Measurements from ENCODE around the gene ZNF512.
A peak's percentile ranks its signal among the peaks of the same experiment; 100 is the strongest.
"Not testable (repeated sequence)": the region's sequence is repeated elsewhere in the genome, so short reads cannot be mapped to it uniquely, and the experiment has no call there.

Gene ZNF512

GRCh38 chr2:27582695-27583389 lies at the start of gene ZNF512:
ZNF512 (plus strand) TSS chr2:27583042; CDS start chr2:27583113, 71 bp downstream.
- peak; percentile 97 to 98 for DNase-seq

GRCh38 chr2:27537287-27537686 lies 45.6 kb upstream of the ZNF512 start:
- DNase-seq: no peak

- DNase-seq: not testable (repeated sequence)
These were observed 43.9 kb upstream of the ZNF512 start for GRCh38 chr2:27538839-27539450.

GRCh38 chr2:27539649-27540048 lies 43.2 kb upstream of the ZNF512 start:
- not testable (repeated sequence) for DNase-seq

GRCh38 chr2:27544143-27544821 lies 38.6 kb upstream of the ZNF512 start:
- DNase-seq: no peak

- no peak for DNase-seq
These were observed 37.3 kb upstream of the ZNF512 start for GRCh38 chr2:27545348-27546141.

- DNase-seq: no peak
These were observed 33.5 kb upstream of the ZNF512 start for GRCh38 chr2:27549303-27549702.

GRCh38 chr2:27551514-27551913 lies 31.3 kb upstream of the ZNF512 start:
- DNase-seq: no peak

- no peak for DNase-seq
These were observed 29.9 kb upstream of the ZNF512 start for GRCh38 chr2:27552941-27553340.

GRCh38 chr2:27554451-27554850 lies 28.4 kb upstream of the ZNF512 start:
- not testable (repeated sequence) for DNase-seq

- no peak for DNase-seq
These were observed 23.6 kb upstream of the ZNF512 start for GRCh38 chr2:27559228-27559627.

GRCh38 chr2:27561060-27561459 lies 21.8 kb upstream of the ZNF512 start:
- no peak for DNase-seq

GRCh38 chr2:27566628-27567027 lies 16.2 kb upstream of the ZNF512 start:
- DNase-seq: no peak

- DNase-seq: no peak
These were observed 13.4 kb upstream of the ZNF512 start for GRCh38 chr2:27569398-27569797.

GRCh38 chr2:27571197-27571596 lies 11.6 kb upstream of the ZNF512 start:
- DNase-seq: no peak

- DNase-seq: no peak
These were observed 11.2 kb upstream of the ZNF512 start for GRCh38 chr2:27571681-27572080.

GRCh38 chr2:27572439-27572838 lies 10.4 kb upstream of the ZNF512 start:
- DNase-seq: no peak

- DNase-seq: no peak
These were observed 9.8 kb upstream of the ZNF512 start for GRCh38 chr2:27572998-27573429.

GRCh38 chr2:27573452-27573851 lies 9.4 kb upstream of the ZNF512 start:
- DNase-seq: no peak

- no peak for DNase-seq
These were observed 1.3 kb upstream of the ZNF512 start for GRCh38 chr2:27581417-27582128.

- no peak for DNase-seq
These were observed 630 bp upstream of the ZNF512 start for GRCh38 chr2:27582129-27582694.

- DNase-seq: no peak
These were observed 611 bp downstream of the ZNF512 start for GRCh38 chr2:27583390-27583915.

Data from NCI-H524 (cell line).